MCF 10A (cell line): ENCODE data around the gene NAPSA. TPM values are rescaled to one million over a fixed set of nuclear protein-coding genes. Genes with fewer than 3 reads are reported as not detected.

ENCODE experiments used
- Bru-seq: library from RNA; stranded (reverse); fragments of 400-500 nt; gene quantifications from one replicate; lab custom pipeline; 2021; lab: Mats Ljungman, UMichigan
- BruChase-seq, 2 experiments: library from RNA; stranded (reverse); fragments of 400-500 nt; gene quantifications; one replicate each; lab custom pipeline; 2021; lab: Mats Ljungman, UMichigan
- BruUV-seq: library from RNA; stranded (reverse); fragments of 400-500 nt; replicated peaks from 2 replicates; lab custom pipeline; 2021; lab: Mats Ljungman, UMichigan
- CTCF ChIA-PET: fragments of 300-600 bp; sonication (Branson Sonifier 250); formaldehyde crosslinking; extraction: SDS; loops from one replicate; lab custom pipeline; 2021; ENCODE audit warnings: antibody characterized with exemption, inconsistent platforms; lab: Yijun Ruan, JAX
- POLR2A ChIA-PET: fragments of 300-600, 350-650 bp; sonication (Branson Sonifier 250); formaldehyde crosslinking; extraction: SDS; loops from one replicate; lab custom pipeline; 2020; ENCODE audit warnings: antibody characterized with exemption, inconsistent platforms; lab: Yijun Ruan, JAX
- DNase-seq: peaks from one replicate; pipeline ENCODE4 v3.0.0-alpha.2; 2018; ENCODE audit not compliant: unreplicated experiment
- H3K27ac Mint-ChIP-seq: one replicate; pipeline ENCODE4 v1.8.0; 2022; ENCODE audit warnings: mild to moderate bottlenecking, low read depth, mixed read lengths; ENCODE audit not compliant: unreplicated experiment
- H3K27me3 Mint-ChIP-seq: one replicate; pipeline ENCODE4 v1.8.0; 2022; ENCODE audit warnings: mixed read lengths; ENCODE audit not compliant: insufficient read depth, unreplicated experiment
- H3K36me3 Mint-ChIP-seq: one replicate; pipeline ENCODE4 v1.8.0; 2022; ENCODE audit warnings: mild to moderate bottlenecking, moderate library complexity, mixed read lengths; ENCODE audit not compliant: insufficient read depth, unreplicated experiment
- H3K4me1 Mint-ChIP-seq: one replicate; pipeline ENCODE4 v1.8.0; 2022; ENCODE audit warnings: mixed read lengths; ENCODE audit not compliant: insufficient read depth, unreplicated experiment
- H3K4me3 Mint-ChIP-seq: one replicate; pipeline ENCODE4 v1.8.0; 2022; ENCODE audit warnings: mild to moderate bottlenecking, moderate library complexity, mixed read lengths; ENCODE audit not compliant: unreplicated experiment
- H3K9me3 Mint-ChIP-seq: one replicate; pipeline ENCODE4 v1.8.0; 2022; ENCODE audit warnings: mixed read lengths; ENCODE audit not compliant: unreplicated experiment
- CTCF ChIP-seq: fragments of 200-600 bp; IDR thresholded peaks from one replicate; pipeline ENCODE4 v1.8.0; 2022; ENCODE audit warnings: antibody characterized with exemption, mild to moderate bottlenecking; ENCODE audit not compliant: unreplicated experiment
- intact Hi-C: fragments of 100-400 bp; cut with micrococcal nuclease; formaldehyde crosslinking; loops from 2 replicates; pipeline ENCODE4 v1.14.1; 2022
- long read RNA-seq: library from polyadenylated mRNA; stranded (forward); transcript quantifications from one replicate; pipeline ENCODE4 v2.0.0, GENCODE V29; 2022
- total RNA-seq: library from RNA; stranded (reverse); gene quantifications from 2 replicates; pipeline ENCODE4 v1.2.3, GENCODE V29; 2022

NAPSA gene
- total RNA-seq (0.49 and 0.51 TPM in 2 replicates), Bru-seq, nascent RNA (percentile 14 among the genes with signal in this experiment), BruChase-seq, experiment 1, labeled RNA remaining after a 6-hour chase (percentile 24 among the genes with signal in this experiment), BruChase-seq, experiment 2, labeled RNA remaining after a 2-hour chase (percentile 23 among the genes with signal in this experiment)
- long read RNA-seq, partial matches to known transcripts = 0 of 1 reads
- long read RNA-seq, other reads (novel, unspliced or antisense) = 1 of 1 reads

GRCh38 chr19:50365434-50366306 is at the start of gene NAPSA:
Gene NAPSA (minus strand): TSS chr19:50365639. CDS start chr19:50365621, 18 bp downstream.
- intact Hi-C loops = loop anchor here (5.0 kb wide), 1 partner anchor 192 kb away; no protein-coding TSS in a partner anchor
- H3K4me1 Mint-ChIP-seq = peaks cover 10% of the 10 kb centered on the region
- no peak for TF ChIP-seq CTCF
- H3K27ac Mint-ChIP-seq = no peak within 1 kb of the TSS
- H3K36me3 Mint-ChIP-seq = no peaks in the 10 kb centered on the region
- no TSS peak for BruUV-seq
- no peak for DNase-seq
- POLR2A ChIA-PET = no interaction called here
- no peaks in the 10 kb centered on the region for H3K9me3 Mint-ChIP-seq
- CTCF ChIA-PET = interaction anchor here (0.5 to 2.0 kb wide), 11 partner anchors 8 to 656 kb away, joined by 3 to 6 read pairs (median 3); no protein-coding TSS in a partner anchor
- H3K4me3 Mint-ChIP-seq = no peak within 1 kb of the TSS
- H3K27me3 Mint-ChIP-seq = peaks cover 11% of the 10 kb centered on the region

GRCh38 chr19:50413531-50413930 is 48.1 kb upstream of the NAPSA start:
- no peaks in the 10 kb centered on the region for H3K9me3 Mint-ChIP-seq
- no TSS peak for BruUV-seq
- CTCF ChIA-PET = interaction anchor here (0.6 to 1.2 kb wide), 4 partner anchors 13 to 198 kb away, joined by 3 to 5 read pairs (median 3); no protein-coding TSS in a partner anchor
- DNase-seq = no peak
- TF ChIP-seq CTCF = no peak
- H3K27ac Mint-ChIP-seq = no peak overlapping the region
- H3K27me3 Mint-ChIP-seq = no peaks in the 10 kb centered on the region
- intact Hi-C loops = no loop called here
- H3K4me3 Mint-ChIP-seq = no peak overlapping the region
- POLR2A ChIA-PET = no interaction called here
- H3K36me3 Mint-ChIP-seq = no peaks in the 10 kb centered on the region
- no peaks in the 10 kb centered on the region for H3K4me1 Mint-ChIP-seq

DNA sequence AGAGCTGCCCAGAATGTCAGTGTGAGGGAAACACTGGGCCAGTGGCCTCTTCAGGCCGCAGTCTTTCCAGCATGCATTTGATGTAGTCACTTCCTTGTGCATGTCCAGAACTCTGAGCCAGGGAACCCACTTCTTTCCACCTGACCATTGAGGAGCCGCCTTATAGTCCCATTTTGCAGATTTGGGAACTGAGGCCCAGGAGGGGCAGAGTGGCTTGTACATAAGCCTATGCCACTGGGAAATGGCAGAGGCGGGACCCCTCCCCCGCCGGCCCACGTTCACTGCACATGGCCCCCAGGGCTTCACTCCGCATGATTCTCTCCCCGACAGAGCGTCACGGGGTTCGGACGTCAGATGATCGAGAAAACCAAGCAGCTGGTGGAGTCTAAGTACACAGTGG is 47.7 kb upstream of the NAPSA start:
- DNase-seq = no peak
- H3K9me3 Mint-ChIP-seq = no peaks in the 10 kb centered on the region
- ChIA-PET CTCF (no interaction called here), POLR2A (no interaction called here)
- no peak for TF ChIP-seq CTCF
- H3K36me3 Mint-ChIP-seq = no peaks in the 10 kb centered on the region
- H3K27ac Mint-ChIP-seq = no peak overlapping the region
- H3K4me1 Mint-ChIP-seq = no peaks in the 10 kb centered on the region
- H3K4me3 Mint-ChIP-seq = no peak overlapping the region
- intact Hi-C loops = no loop called here
- no TSS peak for BruUV-seq
- H3K27me3 Mint-ChIP-seq = no peaks in the 10 kb centered on the region

GRCh38 chr19:50412419-50412818 is 47.0 kb upstream of the NAPSA start:
- Mint-ChIP-seq H3K27me3 (no peaks in the 10 kb centered on the region), H3K36me3 (no peaks in the 10 kb centered on the region), H3K27ac (no peak overlapping the region), H3K4me3 (no peak overlapping the region), H3K4me1 (no peaks in the 10 kb centered on the region), H3K9me3 (no peaks in the 10 kb centered on the region)
- no TSS peak for BruUV-seq
- no peak for TF ChIP-seq CTCF
- no peak for DNase-seq
- CTCF ChIA-PET = no interaction called here
- intact Hi-C loops = no loop called here
- POLR2A ChIA-PET = no interaction called here
